PFSK-1 (cell line): Measurements from ENCODE around the gene MITF.

Source experiments
- POLR2AphosphoS5 ChIP-seq: IDR thresholded peaks from 2 replicates; pipeline ENCODE4 v1.6.1; 2012; ENCODE audit warnings: low read depth, mild to moderate bottlenecking, control low read depth, low read length, moderate library complexity
- REST ChIP-seq, 2 experiments: IDR thresholded peaks; 2 replicates each; pipeline versions ENCODE4 v1.6.1 to v1.8.0; 2011 to 2012; ENCODE audit warnings: low read depth in 2 of 2, low read length in 2 of 2, control low read depth in 1 of 2, inconsistent platforms in 1 of 2, mild to moderate bottlenecking in 1 of 2, moderate library complexity in 1 of 2; ENCODE audit not compliant: insufficient read depth in 1 of 2
- SIN3A ChIP-seq: IDR thresholded peaks from 2 replicates; pipeline ENCODE4 v1.6.1; 2012; ENCODE audit warnings: mild to moderate bottlenecking, low read length, moderate library complexity, borderline replicate concordance; ENCODE audit not compliant: insufficient read depth

GRCh38 chr3:69892706-69893105, 153.4 kb downstream of the MITF start:
- no peak for TF ChIP-seq POLR2AphosphoS5
- no peak for TF ChIP-seq REST (IDR thresholded peaks at IDR 0.05; ENCODE audit: insufficient read depth in 1 of 2, low read depth in 2 of 2, low read length in 2 of 2)
- no peak for TF ChIP-seq SIN3A
